ENCODE data around the gene ENTPD2. TPM values are rescaled to one million over a fixed set of nuclear protein-coding genes. Genes with fewer than 3 reads are reported as not detected.

Gene ENTPD2
- total and polyA plus RNA-seq, 9 of the 15 experiments (the other 6 are each of a cell fraction or from before 2014, with no cell fraction given) = 0.04 to 0.60 (median 0.14) TPM; not detected in 4

GRCh38 chr9:137075275-137075775, 21.5 kb upstream of the ENTPD2 start (continued):
- TF ChIP-seq, protein P1, sequence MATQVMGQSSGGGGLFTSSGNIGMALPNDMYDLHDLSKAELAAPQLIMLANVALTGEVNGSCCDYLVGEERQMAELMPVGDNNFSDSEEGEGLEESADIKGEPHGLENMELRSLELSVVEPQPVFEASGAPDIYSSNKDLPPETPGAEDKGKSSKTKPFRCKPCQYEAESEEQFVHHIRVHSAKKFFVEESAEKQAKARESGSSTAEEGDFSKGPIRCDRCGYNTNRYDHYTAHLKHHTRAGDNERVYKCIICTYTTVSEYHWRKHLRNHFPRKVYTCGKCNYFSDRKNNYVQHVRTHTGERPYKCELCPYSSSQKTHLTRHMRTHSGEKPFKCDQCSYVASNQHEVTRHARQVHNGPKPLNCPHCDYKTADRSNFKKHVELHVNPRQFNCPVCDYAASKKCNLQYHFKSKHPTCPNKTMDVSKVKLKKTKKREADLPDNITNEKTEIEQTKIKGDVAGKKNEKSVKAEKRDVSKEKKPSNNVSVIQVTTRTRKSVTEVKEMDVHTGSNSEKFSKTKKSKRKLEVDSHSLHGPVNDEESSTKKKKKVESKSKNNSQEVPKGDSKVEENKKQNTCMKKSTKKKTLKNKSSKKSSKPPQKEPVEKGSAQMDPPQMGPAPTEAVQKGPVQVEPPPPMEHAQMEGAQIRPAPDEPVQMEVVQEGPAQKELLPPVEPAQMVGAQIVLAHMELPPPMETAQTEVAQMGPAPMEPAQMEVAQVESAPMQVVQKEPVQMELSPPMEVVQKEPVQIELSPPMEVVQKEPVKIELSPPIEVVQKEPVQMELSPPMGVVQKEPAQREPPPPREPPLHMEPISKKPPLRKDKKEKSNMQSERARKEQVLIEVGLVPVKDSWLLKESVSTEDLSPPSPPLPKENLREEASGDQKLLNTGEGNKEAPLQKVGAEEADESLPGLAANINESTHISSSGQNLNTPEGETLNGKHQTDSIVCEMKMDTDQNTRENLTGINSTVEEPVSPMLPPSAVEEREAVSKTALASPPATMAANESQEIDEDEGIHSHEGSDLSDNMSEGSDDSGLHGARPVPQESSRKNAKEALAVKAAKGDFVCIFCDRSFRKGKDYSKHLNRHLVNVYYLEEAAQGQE (IDR thresholded peaks at IDR 0.05; ENCODE audit: borderline replicate concordance) = 0 out of 2 replicates have a peak, but pooled peaks have one; percentile 24
- TF ChIP-seq, protein P1 (CRISPR knock-in tag; IDR thresholded peaks at IDR 0.05; ENCODE audit: low read depth) = no peak
- no peak for TF ChIP-seq HMG20B (CRISPR knock-in tag; IDR thresholded peaks at IDR 0.05)
- no peak for TF ChIP-seq IRF9 (tag; IDR thresholded peaks at IDR 0.05)
- TF ChIP-seq NFATC3 (IDR thresholded peaks at IDR 0.05) = no peak
- TF ChIP-seq, protein P2, sequence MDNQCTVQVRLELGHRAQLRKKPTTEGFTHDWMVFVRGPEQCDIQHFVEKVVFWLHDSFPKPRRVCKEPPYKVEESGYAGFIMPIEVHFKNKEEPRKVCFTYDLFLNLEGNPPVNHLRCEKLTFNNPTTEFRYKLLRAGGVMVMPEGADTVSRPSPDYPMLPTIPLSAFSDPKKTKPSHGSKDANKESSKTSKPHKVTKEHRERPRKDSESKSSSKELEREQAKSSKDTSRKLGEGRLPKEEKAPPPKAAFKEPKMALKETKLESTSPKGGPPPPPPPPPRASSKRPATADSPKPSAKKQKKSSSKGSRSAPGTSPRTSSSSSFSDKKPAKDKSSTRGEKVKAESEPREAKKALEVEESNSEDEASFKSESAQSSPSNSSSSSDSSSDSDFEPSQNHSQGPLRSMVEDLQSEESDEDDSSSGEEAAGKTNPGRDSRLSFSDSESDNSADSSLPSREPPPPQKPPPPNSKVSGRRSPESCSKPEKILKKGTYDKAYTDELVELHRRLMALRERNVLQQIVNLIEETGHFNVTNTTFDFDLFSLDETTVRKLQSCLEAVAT (IDR thresholded peaks at IDR 0.05) = no peak
- TF ChIP-seq CEBPG (CRISPR knock-in tag; IDR thresholded peaks at IDR 0.05) = peak; percentile 68; the same call in 1 of the 2 replicates
- TF ChIP-seq CEBPG (tag; conservative IDR thresholded peaks at IDR 0.05 in 1 of 2, IDR thresholded peaks at IDR 0.05 in 1 of 2) = peak; percentile 67 to 83
- TF ChIP-seq FOS (IDR thresholded peaks at IDR 0.05; ENCODE audit: extremely low read depth, insufficient read length) = no peak
- no peak for TF ChIP-seq POU5F1 (IDR thresholded peaks at IDR 0.05; ENCODE audit: borderline replicate concordance, low read depth, low read length, partially characterized antibody)
- TF ChIP-seq ZNF175 (CRISPR knock-in tag; IDR thresholded peaks at IDR 0.05; ENCODE audit: low read depth) = peak; percentile 87; the same call in 1 of the 2 replicates
- no peak for TF ChIP-seq ZNF146 (CRISPR knock-in tag; IDR thresholded peaks at IDR 0.05; ENCODE audit: unreplicated experiment)
- TF ChIP-seq, protein P3, sequence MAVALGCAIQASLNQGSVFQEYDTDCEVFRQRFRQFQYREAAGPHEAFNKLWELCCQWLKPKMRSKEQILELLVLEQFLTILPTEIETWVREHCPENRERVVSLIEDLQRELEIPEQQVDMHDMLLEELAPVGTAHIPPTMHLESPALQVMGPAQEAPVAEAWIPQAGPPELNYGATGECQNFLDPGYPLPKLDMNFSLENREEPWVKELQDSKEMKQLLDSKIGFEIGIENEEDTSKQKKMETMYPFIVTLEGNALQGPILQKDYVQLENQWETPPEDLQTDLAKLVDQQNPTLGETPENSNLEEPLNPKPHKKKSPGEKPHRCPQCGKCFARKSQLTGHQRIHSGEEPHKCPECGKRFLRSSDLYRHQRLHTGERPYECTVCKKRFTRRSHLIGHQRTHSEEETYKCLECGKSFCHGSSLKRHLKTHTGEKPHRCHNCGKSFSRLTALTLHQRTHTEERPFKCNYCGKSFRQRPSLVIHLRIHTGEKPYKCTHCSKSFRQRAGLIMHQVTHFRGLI (CRISPR knock-in tag; IDR thresholded peaks at IDR 0.05) = no peak
- TF ChIP-seq SMARCA5 (IDR thresholded peaks at IDR 0.05) = no peak
- no peak for TF ChIP-seq SIN3B (IDR thresholded peaks at IDR 0.05; ENCODE audit: low read depth)
- TF ChIP-seq, protein P4, sequence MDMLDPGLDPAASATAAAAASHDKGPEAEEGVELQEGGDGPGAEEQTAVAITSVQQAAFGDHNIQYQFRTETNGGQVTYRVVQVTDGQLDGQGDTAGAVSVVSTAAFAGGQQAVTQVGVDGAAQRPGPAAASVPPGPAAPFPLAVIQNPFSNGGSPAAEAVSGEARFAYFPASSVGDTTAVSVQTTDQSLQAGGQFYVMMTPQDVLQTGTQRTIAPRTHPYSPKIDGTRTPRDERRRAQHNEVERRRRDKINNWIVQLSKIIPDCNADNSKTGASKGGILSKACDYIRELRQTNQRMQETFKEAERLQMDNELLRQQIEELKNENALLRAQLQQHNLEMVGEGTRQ (CRISPR knock-in tag; IDR thresholded peaks at IDR 0.05) = no peak

Measured in K562 (cell line).